ENCODE measurements around the gene PER3. TPM values are rescaled to one million over a fixed set of nuclear protein-coding genes. Genes with fewer than 3 reads are reported as not detected.
A peak's percentile ranks its signal among the peaks of the same experiment; 100 is the strongest.

Gene PER3
- total RNA-seq, 1 donor from 2014 or later, result 12.5 TPM

GRCh38 chr1:7777591-7777990 lies 6.5 kb upstream of the PER3 start:
- Histone ChIP-seq H3K36me3 (peaks cover 66% of the 10 kb centered on the region), H3K9me3 (replicated peaks) (no peaks in the 10 kb centered on the region), H3K27me3 (ENCODE audit: low read depth) (no peaks in the 10 kb centered on the region), H3K4me3 (no peak overlapping the region), H3K27ac (replicated peaks) (no peak overlapping the region), H3K4me1 (peaks cover 14% of the 10 kb centered on the region)
- intact Hi-C loops (cut with micrococcal nuclease), result no loop called here
- DNase-seq, result no peak
- TF ChIP-seq CTCF (IDR thresholded peaks at IDR 0.05; ENCODE audit: borderline replicate concordance), result no peak

DNA sequence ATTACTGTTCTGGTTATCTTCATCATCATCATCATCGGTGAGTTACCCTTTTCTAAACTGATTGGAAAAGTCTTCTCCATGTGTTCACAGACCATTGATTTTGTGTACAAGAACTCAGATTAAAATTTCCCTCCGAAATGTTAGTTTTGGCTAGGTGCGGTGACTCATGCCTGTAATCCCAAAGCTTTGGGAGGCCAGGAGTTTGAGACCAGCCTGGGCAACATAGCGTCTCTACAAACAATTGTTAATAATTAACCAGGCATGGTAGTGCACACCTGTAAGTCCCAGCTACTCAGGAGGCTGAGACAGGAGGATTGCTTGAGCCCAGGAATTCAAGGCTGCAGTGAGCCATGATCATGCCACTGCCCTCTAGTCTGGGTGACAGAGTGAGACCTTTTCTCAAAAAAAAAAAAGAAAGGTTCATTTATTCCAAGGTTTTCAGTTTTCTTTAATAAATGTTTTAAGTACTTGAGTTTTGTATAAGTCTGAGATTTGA lies 5.9 kb upstream of the PER3 start:
- Histone ChIP-seq H3K9me3 (replicated peaks) (no peaks in the 10 kb centered on the region), H3K36me3 (peaks cover 65% of the 10 kb centered on the region), H3K4me3 (no peak overlapping the region), H3K27me3 (ENCODE audit: low read depth) (no peaks in the 10 kb centered on the region), H3K27ac (replicated peaks) (no peak overlapping the region), H3K4me1 (peaks cover 14% of the 10 kb centered on the region)
- no peak for TF ChIP-seq CTCF (IDR thresholded peaks at IDR 0.05; ENCODE audit: borderline replicate concordance)
- DNase-seq, result no peak
- intact Hi-C loops (cut with micrococcal nuclease), result no loop called here

GRCh38 chr1:7780976-7781375 lies 3.1 kb upstream of the PER3 start:
- Histone ChIP-seq H3K27me3 (ENCODE audit: low read depth) (no peaks in the 10 kb centered on the region), H3K4me1 (peaks cover 26% of the 10 kb centered on the region), H3K4me3 (no peak overlapping the region), H3K9me3 (replicated peaks) (no peaks in the 10 kb centered on the region), H3K36me3 (peaks cover 52% of the 10 kb centered on the region), H3K27ac (replicated peaks) (no peak overlapping the region)
- no peak for DNase-seq
- intact Hi-C loops (cut with micrococcal nuclease), result no loop called here
- TF ChIP-seq CTCF (IDR thresholded peaks at IDR 0.05; ENCODE audit: borderline replicate concordance), result no peak

GRCh38 chr1:7781501-7781900 lies 2.6 kb upstream of the PER3 start:
- Histone ChIP-seq H3K27ac (replicated peaks) (no peak overlapping the region), H3K27me3 (ENCODE audit: low read depth) (no peaks in the 10 kb centered on the region), H3K4me1 (peaks cover 31% of the 10 kb centered on the region), H3K36me3 (peaks cover 56% of the 10 kb centered on the region), H3K9me3 (replicated peaks) (no peaks in the 10 kb centered on the region), H3K4me3 (no peak overlapping the region)
- intact Hi-C loops (cut with micrococcal nuclease), result no loop called here
- no peak for DNase-seq
- TF ChIP-seq CTCF (IDR thresholded peaks at IDR 0.05; ENCODE audit: borderline replicate concordance), result no peak

GRCh38 chr1:7781923-7782495 lies 2.1 kb upstream of the PER3 start:
- Histone ChIP-seq H3K4me1 (peaks cover 36% of the 10 kb centered on the region), H3K9me3 (replicated peaks) (no peaks in the 10 kb centered on the region), H3K27ac (replicated peaks) (peak overlapping the region; percentile 94), H3K36me3 (peaks cover 56% of the 10 kb centered on the region), H3K4me3 (no peak overlapping the region), H3K27me3 (ENCODE audit: low read depth) (no peaks in the 10 kb centered on the region)
- intact Hi-C loops (cut with micrococcal nuclease), result no loop called here
- DNase-seq, result no peak
- TF ChIP-seq CTCF (IDR thresholded peaks at IDR 0.05; ENCODE audit: borderline replicate concordance), result no peak
